Measurements from ENCODE around the gene ZSCAN12. TPM values are rescaled to one million over a fixed set of nuclear protein-coding genes. Genes with fewer than 3 reads are reported as not detected.

ZSCAN12 gene
- total and polyA plus RNA-seq, 10 of the 15 experiments (the other 5 are each of a cell fraction or from before 2014, with no cell fraction given), result 1.2 to 12.2 (median 7.4) TPM

- TF ChIP-seq MLLT1 (IDR thresholded peaks at IDR 0.05) (peak; percentile 50; the same call in 1 of the 2 replicates), SMC3 (IDR thresholded peaks at IDR 0.05; ENCODE audit: borderline replicate concordance, low read length) (0 out of 2 replicates have a peak, but pooled peaks have one; percentile 16), CREB1 (IDR thresholded peaks at IDR 0.05; ENCODE audit: low read depth) (peak; percentile 73; the same call in 1 of the 2 replicates), MYC (IDR thresholded peaks at IDR 0.05; ENCODE audit: insufficient read depth, insufficient read length, insufficient replicate concordance, low read length, severe bottlenecking) (no peak), NKRF (conservative IDR thresholded peaks at IDR 0.05) (peak; percentile 62; the same call in 1 of the 2 replicates), IRF3 (IDR thresholded peaks at IDR 0.05) (no peak), IRF4 (IDR thresholded peaks at IDR 0.05; ENCODE audit: low read depth, low read length) (peak; percentile 56; the same call in 1 of the 2 replicates), RUNX3 (IDR thresholded peaks at IDR 0.05; ENCODE audit: low read length) (peak; percentile 88), ZNF207 (IDR thresholded peaks at IDR 0.05; ENCODE audit: borderline replicate concordance) (peak; percentile 52), CBX5 (IDR thresholded peaks at IDR 0.05; ENCODE audit: low read depth) (peak; percentile 86; the same call in 1 of the 2 replicates), RFX5 (IDR thresholded peaks at IDR 0.05; ENCODE audit: low read depth, low read length) (0 out of 2 replicates have a peak, but pooled peaks have one; percentile 29), CBFB (IDR thresholded peaks at IDR 0.05; ENCODE audit: low read depth) (peak; percentile 90), CTCF (IDR thresholded peaks at IDR 0.05 in 2 of 3, conservative IDR thresholded peaks at IDR 0.05 in 1 of 3; ENCODE audit: control insufficient read depth in 2 of 3, extremely low read depth in 1 of 3, insufficient read depth in 1 of 3, low read depth in 3 of 3, low read length in 3 of 3) (peak; percentile 50 to 59 (median 54)), LARP7 (IDR thresholded peaks at IDR 0.05) (peak; percentile 73), TCF3 (IDR thresholded peaks at IDR 0.05; ENCODE audit: borderline replicate concordance, insufficient read depth, low read depth, low read length) (peak; percentile 67; the same call in 1 of the 2 replicates), MEF2B (IDR thresholded peaks at IDR 0.05; ENCODE audit: partially characterized antibody, poor library complexity, severe bottlenecking) (peak; percentile 64), E2F8 (IDR thresholded peaks at IDR 0.05; ENCODE audit: low read depth, partially characterized antibody) (peak; percentile 63)
Observed at GRCh38 chr6:28399350-28400121, at the start of gene ZSCAN12 (continued).

Measured in GM12878 (cell line).